ENCODE results near the gene ZBTB20.

ZBTB20 gene

DNA sequence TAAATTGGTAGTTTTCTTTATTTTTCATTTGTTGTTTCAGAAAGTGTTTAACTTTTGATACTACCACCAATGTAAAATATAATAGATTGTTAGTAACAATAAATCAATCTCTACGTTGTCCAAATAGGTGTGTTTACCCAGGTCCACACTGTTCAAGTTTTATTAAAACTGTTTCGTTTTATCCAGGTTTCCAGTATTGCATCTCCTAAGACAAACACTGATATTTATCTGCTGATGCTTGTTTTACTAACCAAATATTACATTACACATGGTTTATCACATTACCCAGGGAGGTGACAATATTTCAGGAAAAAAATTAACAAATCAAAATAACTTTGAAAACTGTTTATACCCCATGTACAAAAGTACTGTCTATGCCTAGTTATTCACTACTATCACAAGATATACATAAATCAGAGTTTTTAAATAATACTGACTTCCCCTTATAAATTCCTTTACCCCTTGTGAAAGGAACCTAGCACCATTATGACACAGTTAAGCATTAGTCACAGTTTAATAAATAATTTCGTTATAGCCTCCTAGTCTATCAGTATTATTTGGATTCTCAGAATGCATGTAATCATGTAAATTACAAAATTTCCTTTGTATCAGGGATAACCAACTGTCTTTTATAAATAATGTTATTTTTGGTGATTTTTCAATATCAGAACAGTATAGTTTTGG lies 205.3 kb downstream of the ZBTB20 start:
- no peak for FAIRE-seq

DNA sequence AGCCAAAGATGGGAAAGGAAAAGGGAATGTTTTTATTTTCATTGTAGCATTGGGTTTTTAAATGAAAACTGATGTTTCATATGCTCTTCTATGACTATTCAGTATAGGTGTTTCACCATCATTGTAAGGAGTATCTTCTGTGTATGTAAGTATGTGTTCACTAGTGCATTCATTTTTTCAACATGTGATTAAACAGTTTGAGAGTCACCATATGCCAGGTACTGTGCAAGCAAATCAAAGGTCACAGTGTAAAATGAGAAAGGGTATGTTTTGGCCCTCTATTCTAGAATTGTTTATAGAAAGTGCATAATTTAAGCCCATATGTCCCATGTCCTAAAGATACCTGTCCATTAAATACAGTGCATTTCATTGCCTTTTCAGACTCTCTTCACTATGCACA lies 207.2 kb downstream of the ZBTB20 start:
- no peak for DNase-seq (ENCODE audit: insufficient read length, low spot score)

More for the DNA sequence above, 205.3 kb downstream of the ZBTB20 start:
- DNase-seq (ENCODE audit: insufficient read length, low spot score), result no peak

DNA sequence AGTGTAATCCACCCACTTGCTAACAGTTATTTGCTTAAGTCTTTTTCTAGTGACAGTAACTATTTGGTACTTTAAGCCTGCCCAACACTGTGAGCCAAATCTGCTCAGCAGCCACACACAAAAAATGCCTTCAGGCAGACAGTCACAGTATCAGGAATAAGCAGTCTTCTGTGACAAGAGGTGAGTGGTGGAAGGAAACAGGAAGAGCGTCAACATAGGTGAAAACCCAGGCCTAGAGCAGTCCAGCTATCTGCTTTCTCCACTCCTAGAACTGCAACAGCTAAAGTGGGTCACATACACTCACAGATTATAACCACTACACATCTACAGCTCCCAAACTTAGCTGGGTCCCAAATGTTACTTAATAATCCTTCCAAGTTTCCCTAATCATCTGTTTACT lies 213.7 kb downstream of the ZBTB20 start:
- FAIRE-seq, result no peak
- no peak for DNase-seq (ENCODE audit: insufficient read length, low spot score)

More for the DNA sequence above, 207.2 kb downstream of the ZBTB20 start:
- FAIRE-seq, result no peak

GRCh38 chr3:114929971-114930732 lies 216.9 kb downstream of the ZBTB20 start:
- DNase-seq (ENCODE audit: insufficient read length, low spot score) (no peak), FAIRE-seq (no peak)

DNA sequence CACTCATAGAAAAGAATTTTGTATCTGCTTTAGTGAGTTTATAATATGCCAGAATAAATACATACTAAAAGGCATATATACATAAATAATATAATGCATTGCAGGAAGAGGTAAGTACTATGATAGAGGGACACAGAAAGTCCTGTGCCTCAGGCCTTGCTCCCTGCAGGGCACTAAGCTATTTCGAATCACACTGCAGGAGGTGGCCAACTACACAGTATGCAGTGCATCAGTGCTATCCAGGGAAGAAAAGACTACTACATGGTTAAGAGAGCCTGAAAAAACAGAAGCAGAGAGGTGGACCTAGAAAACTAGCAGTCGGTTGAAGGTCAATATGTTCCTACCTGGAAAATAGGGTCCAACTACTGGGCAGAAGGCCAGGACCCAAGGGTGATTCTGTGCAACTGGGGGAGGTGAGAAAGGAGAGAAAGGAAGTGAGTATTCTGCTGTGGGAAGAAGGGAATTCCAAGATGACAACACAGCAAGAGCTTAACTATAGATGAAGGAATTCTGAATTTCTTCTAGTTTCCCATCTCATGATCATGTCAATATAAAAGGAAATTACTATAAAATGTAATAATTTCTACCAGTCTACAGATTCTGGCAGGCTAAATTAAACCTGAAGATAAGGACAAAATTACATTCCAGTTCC lies 218.0 kb downstream of the ZBTB20 start:
- DNase-seq (ENCODE audit: insufficient read length, low spot score) (no peak), FAIRE-seq (no peak)

DNA sequence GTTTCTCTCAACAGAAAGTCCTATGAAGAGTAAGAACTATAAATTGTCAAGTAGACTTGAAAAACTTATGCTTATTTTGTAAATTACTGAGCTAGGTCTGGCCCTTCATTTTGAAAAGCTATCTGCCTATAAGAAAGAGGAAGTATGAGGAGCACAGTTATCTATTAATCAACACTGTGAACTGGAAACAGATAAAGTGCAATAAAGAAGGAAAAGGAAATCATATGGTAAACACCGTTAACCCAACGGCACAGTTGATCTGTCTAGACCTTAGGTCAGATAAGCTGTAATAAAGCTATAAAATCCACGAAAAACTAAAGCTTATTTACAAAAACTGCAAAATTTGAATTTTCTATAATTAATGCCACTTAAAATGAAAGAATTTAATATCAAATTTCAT lies 242.5 kb downstream of the ZBTB20 start:
- no peak for DNase-seq (ENCODE audit: insufficient read length, low spot score)
- FAIRE-seq, result no peak

- DNase-seq (ENCODE audit: insufficient read length, low spot score), result no peak
- no peak for FAIRE-seq
These were observed 243.9 kb downstream of the ZBTB20 start for GRCh38 chr3:114903213-114903612.

- FAIRE-seq (no peak), DNase-seq (ENCODE audit: insufficient read length, low spot score) (no peak)
These were observed 244.4 kb downstream of the ZBTB20 start for GRCh38 chr3:114902691-114903101.

GRCh38 chr3:114900908-114901307 lies 246.2 kb downstream of the ZBTB20 start:
- DNase-seq (ENCODE audit: insufficient read length, low spot score), result no peak
- no peak for FAIRE-seq

GRCh38 chr3:114899186-114899931 lies 247.7 kb downstream of the ZBTB20 start:
- no peak for DNase-seq (ENCODE audit: insufficient read length, low spot score)
- no peak for FAIRE-seq

DNA sequence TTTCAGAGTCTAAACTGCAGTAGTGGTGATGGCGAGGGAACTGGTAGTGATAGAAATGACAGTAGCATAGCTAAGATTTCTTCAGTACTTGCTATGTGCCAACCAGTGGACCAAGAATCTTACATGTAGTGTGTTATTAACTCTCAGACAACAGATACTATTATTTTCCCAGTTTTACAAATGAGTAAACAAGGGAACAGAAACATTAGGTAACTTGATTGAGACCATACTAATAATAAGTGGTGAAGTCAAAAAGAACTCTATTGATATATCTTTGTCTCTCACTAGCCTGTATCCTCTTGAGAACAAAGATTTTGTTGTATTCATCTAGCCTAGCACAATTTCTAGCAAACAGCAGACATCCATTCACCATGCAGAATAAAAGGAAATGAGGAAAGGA lies 250.1 kb downstream of the ZBTB20 start:
- no peak for DNase-seq (ENCODE audit: insufficient read length, low spot score)
- no peak for FAIRE-seq

GRCh38 chr3:114893361-114893760 lies 253.7 kb downstream of the ZBTB20 start:
- DNase-seq (ENCODE audit: insufficient read length, low spot score) (no peak), FAIRE-seq (no peak)

- no peak for FAIRE-seq
These were observed 254.2 kb downstream of the ZBTB20 start for GRCh38 chr3:114892880-114893279.

GRCh38 chr3:114892131-114892879 lies 254.8 kb downstream of the ZBTB20 start:
- FAIRE-seq (no peak), DNase-seq (ENCODE audit: insufficient read length, low spot score) (no peak)

More at GRCh38 chr3:114892880-114893279, 254.2 kb downstream of the ZBTB20 start:
- no peak for DNase-seq (ENCODE audit: insufficient read length, low spot score)

GRCh38 chr3:114887806-114888205 lies 259.3 kb downstream of the ZBTB20 start:
- no peak for FAIRE-seq
- DNase-seq (ENCODE audit: insufficient read length, low spot score), result no peak

DNA sequence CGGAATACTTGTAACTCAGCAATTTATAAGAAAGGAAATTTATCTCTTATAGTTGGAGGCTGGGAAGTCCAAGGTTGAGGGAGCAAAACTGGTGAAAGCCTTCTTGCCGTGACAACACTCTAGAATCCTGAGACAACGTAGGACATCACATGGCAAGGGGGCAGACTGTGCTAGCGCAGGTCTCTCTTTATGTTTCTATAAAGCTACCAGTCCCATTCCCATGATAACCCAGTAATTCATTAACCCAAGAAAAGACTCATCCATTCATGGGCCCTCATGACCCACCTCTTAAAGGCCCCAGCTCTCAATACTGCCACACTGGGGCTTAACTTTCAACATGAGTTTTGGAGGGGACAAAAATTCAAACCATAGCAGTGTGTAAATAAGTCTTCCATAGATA lies 260.2 kb downstream of the ZBTB20 start:
- FAIRE-seq, result no peak
- DNase-seq (ENCODE audit: insufficient read length, low spot score), result no peak

GRCh38 chr3:114884213-114884923 lies 262.7 kb downstream of the ZBTB20 start:
- DNase-seq (ENCODE audit: insufficient read length, low spot score) (no peak), FAIRE-seq (no peak)

DNA sequence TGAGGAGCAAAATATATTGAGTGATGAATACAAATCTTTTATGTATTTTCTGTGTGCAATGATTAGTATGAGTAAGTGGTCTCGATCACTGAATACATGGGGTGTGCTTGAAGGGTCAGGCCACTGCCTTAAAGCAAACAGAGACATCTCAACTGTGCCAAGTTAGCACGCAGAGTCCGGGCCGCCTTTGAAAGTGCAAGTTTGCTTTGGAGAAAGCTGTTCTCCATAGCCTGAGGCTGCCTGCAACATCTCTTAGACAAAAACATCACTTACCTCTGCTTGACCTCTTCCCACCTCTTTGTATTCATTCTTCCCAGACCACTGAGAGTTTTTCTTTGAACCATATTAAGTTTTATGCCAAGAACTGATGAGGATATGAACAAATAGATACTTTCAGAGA lies 267.0 kb downstream of the ZBTB20 start:
- FAIRE-seq, result no peak
- no peak for DNase-seq (ENCODE audit: insufficient read length, low spot score)
